ENCODE data around the gene NSUN7. TPM values are rescaled to one million over a fixed set of nuclear protein-coding genes. Genes with fewer than 3 reads are reported as not detected.
"Not testable (repeated sequence)": the region's sequence is repeated elsewhere in the genome, so short reads cannot be mapped to it uniquely, and the experiment has no call there.

NSUN7 gene
- total RNA-seq, 1 experiment from 2014 or later: not detected

DNA sequence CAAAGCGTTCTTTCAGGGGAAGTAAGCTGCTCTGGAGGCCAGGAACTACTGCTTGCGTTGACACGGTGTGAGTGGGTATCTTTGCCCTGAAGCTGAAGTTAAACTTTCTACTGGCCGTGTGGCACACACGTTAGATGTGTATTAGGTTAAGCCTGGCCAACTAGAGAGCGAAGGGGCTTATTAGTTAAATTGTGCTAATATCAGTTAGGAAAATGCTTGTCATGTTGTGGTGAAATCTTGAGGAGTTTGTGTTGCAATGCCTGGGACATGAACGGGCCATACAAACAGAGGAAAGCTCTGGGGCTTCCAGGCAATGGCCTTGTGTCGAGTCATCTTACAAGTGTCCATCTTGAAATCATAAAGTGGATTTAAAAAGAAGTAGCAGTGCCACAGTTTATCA lies 62.6 kb downstream of the NSUN7 start:
- Histone ChIP-seq H3K79me2 (ENCODE audit: low read length) (no peaks in the 10 kb centered on the region), H3K27me3 (ENCODE audit: low read length) (no peaks in the 10 kb centered on the region), H3K27ac (ENCODE audit: low read length) (no peak overlapping the region), H3K4me2 (ENCODE audit: low read depth, low read length, poor library complexity, severe bottlenecking) (no peak overlapping the region), H2AFZ (ENCODE audit: low read length) (no peak overlapping the region), H3K36me3 (ENCODE audit: insufficient read depth, low read length) (no peaks in the 10 kb centered on the region), H3K4me1 (ENCODE audit: low read length) (no peaks in the 10 kb centered on the region), H3K9me2 (replicated peaks; ENCODE audit: insufficient read depth, low read length) (no peaks in the 10 kb centered on the region), H3K4me3 (ENCODE audit: low read length) (no peak overlapping the region), H4K20me1 (ENCODE audit: insufficient read depth, low read depth, low read length) (no peaks in the 10 kb centered on the region), H3K9ac (ENCODE audit: low read length) (no peak overlapping the region), H3K9me3 (ENCODE audit: low read length) (no peaks in the 10 kb centered on the region)
- no peak for DNase-seq

DNA sequence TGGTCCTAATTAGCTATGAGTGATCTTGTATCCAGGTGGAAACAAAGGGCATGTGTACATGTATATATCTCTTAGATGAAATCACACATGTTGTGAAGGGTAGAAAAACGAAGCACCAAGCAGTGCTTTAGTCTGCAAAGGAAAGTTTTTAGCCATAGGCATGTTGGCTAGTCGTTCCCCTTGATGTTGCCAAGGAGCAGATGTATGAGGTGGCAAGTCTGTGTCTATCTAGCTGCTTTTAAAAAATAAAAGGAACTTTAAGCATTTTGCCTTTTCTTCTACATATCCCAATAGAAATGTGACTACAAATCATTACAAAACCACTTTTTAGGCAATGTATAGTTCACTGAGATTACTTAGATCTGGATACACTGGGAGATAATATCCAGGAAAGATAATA lies 63.1 kb downstream of the NSUN7 start:
- no peak for DNase-seq
- H3K9ac ChIP-seq (ENCODE audit: low read length): no peak overlapping the region
- no peak overlapping the region for H3K4me2 ChIP-seq (ENCODE audit: low read depth, low read length, poor library complexity, severe bottlenecking)
- H3K27ac ChIP-seq (ENCODE audit: low read length): no peak overlapping the region
- no peaks in the 10 kb centered on the region for H3K27me3 ChIP-seq (ENCODE audit: low read length)
- H3K4me3 ChIP-seq (ENCODE audit: low read length): no peak overlapping the region
- no peaks in the 10 kb centered on the region for H4K20me1 ChIP-seq (ENCODE audit: insufficient read depth, low read depth, low read length)
- no peaks in the 10 kb centered on the region for H3K9me2 ChIP-seq (replicated peaks; ENCODE audit: insufficient read depth, low read length)
- H3K36me3 ChIP-seq (ENCODE audit: insufficient read depth, low read length): no peaks in the 10 kb centered on the region
- no peaks in the 10 kb centered on the region for H3K4me1 ChIP-seq (ENCODE audit: low read length)
- no peaks in the 10 kb centered on the region for H3K9me3 ChIP-seq (ENCODE audit: low read length)
- H2AFZ ChIP-seq (ENCODE audit: low read length): no peak overlapping the region
- no peaks in the 10 kb centered on the region for H3K79me2 ChIP-seq (ENCODE audit: low read length)

DNA sequence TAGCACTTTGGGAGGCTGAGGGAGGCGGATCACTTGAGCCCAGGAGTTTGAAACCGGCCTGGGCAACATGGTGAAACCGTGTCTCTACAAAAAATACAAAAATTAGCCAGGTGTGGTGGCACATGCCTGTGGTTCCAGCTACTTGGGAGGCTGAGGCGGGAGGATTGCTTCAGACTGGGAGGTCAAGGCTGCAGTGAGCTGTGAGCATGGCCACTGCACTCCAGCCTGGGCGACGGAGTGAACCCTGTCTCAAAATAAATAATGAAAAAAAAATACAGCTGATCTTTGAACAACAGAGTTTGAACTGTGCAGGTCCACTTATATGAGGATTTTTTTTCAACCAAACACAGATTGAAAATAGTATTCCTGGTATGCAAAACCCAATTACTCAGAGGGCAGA lies 67.4 kb downstream of the NSUN7 start:
- H3K9me2 ChIP-seq (replicated peaks; ENCODE audit: insufficient read depth, low read length); DNase-seq; H3K4me1 ChIP-seq (ENCODE audit: low read length); H3K4me2 ChIP-seq (ENCODE audit: low read depth, low read length, poor library complexity, severe bottlenecking); H3K27me3 ChIP-seq (ENCODE audit: low read length); H3K27ac ChIP-seq (ENCODE audit: low read length); H3K36me3 ChIP-seq (ENCODE audit: insufficient read depth, low read length); H3K4me3 ChIP-seq (ENCODE audit: low read length); H2AFZ ChIP-seq (ENCODE audit: low read length); H4K20me1 ChIP-seq (ENCODE audit: insufficient read depth, low read depth, low read length); H3K9me3 ChIP-seq (ENCODE audit: low read length); H3K9ac ChIP-seq (ENCODE audit: low read length); H3K79me2 ChIP-seq (ENCODE audit: low read length): not testable (repeated sequence)

DNA sequence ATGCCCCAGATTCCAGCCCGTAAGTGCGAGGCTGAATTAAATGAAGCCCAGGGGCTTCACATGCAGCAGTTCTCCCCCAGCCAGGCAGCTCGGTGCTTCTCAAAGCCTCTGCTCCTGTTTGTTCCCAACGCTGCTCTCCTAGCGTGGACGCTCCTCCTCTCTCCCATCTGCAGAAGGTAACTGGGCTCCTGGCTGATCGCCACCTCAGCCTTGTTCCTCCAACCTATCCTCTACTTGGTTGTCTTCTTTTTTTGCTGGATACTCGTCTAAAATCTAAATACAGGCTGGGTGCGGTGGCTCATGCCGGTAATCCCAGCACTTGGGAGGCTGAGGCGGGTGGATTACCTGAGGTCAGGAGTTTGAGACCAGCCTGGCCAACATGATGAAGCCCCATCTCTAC lies 70.3 kb downstream of the NSUN7 start:
- Histone ChIP-seq H3K27me3 (ENCODE audit: low read length) (no peaks in the 10 kb centered on the region), H3K9ac (ENCODE audit: low read length) (no peak overlapping the region), H3K9me3 (ENCODE audit: low read length) (no peaks in the 10 kb centered on the region), H2AFZ (ENCODE audit: low read length) (no peak overlapping the region), H3K27ac (ENCODE audit: low read length) (no peak overlapping the region), H3K4me2 (ENCODE audit: low read depth, low read length, poor library complexity, severe bottlenecking) (no peak overlapping the region), H3K4me3 (ENCODE audit: low read length) (no peak overlapping the region), H4K20me1 (ENCODE audit: insufficient read depth, low read depth, low read length) (no peaks in the 10 kb centered on the region), H3K9me2 (replicated peaks; ENCODE audit: insufficient read depth, low read length) (no peaks in the 10 kb centered on the region), H3K79me2 (ENCODE audit: low read length) (no peaks in the 10 kb centered on the region), H3K36me3 (ENCODE audit: insufficient read depth, low read length) (no peaks in the 10 kb centered on the region), H3K4me1 (ENCODE audit: low read length) (peaks cover 2% of the 10 kb centered on the region; the same call in 1 of the 2 replicates)
- DNase-seq: no peak

GRCh38 chr4:40822420-40823166 lies 72.8 kb downstream of the NSUN7 start:
- H4K20me1 ChIP-seq (ENCODE audit: insufficient read depth, low read depth, low read length): no peaks in the 10 kb centered on the region
- no peak for DNase-seq

GRCh38 chr4:40825014-40825838 lies 75.5 kb downstream of the NSUN7 start:
- no peak overlapping the region for H3K9ac ChIP-seq (ENCODE audit: low read length)
- no peak overlapping the region for H2AFZ ChIP-seq (ENCODE audit: low read length)

More at GRCh38 chr4:40822420-40823166, 72.8 kb downstream of the NSUN7 start:
- Histone ChIP-seq H3K4me1 (ENCODE audit: low read length) (peaks cover 3% of the 10 kb centered on the region; the same call in 1 of the 2 replicates), H2AFZ (ENCODE audit: low read length) (no peak overlapping the region), H3K9me3 (ENCODE audit: low read length) (no peaks in the 10 kb centered on the region), H3K27me3 (ENCODE audit: low read length) (no peaks in the 10 kb centered on the region), H3K9me2 (replicated peaks; ENCODE audit: insufficient read depth, low read length) (no peaks in the 10 kb centered on the region), H3K36me3 (ENCODE audit: insufficient read depth, low read length) (no peaks in the 10 kb centered on the region), H3K27ac (ENCODE audit: low read length) (no peak overlapping the region), H3K9ac (ENCODE audit: low read length) (no peak overlapping the region), H3K4me2 (ENCODE audit: low read depth, low read length, poor library complexity, severe bottlenecking) (no peak overlapping the region), H3K79me2 (ENCODE audit: low read length) (no peaks in the 10 kb centered on the region), H3K4me3 (ENCODE audit: low read length) (no peak overlapping the region)

GRCh38 chr4:40826821-40827220 lies 77.1 kb downstream of the NSUN7 start:
- H3K79me2 ChIP-seq (ENCODE audit: low read length): no peaks in the 10 kb centered on the region
- no peaks in the 10 kb centered on the region for H3K9me3 ChIP-seq (ENCODE audit: low read length)
- H3K27me3 ChIP-seq (ENCODE audit: low read length): no peaks in the 10 kb centered on the region
- H3K9ac ChIP-seq (ENCODE audit: low read length): no peak overlapping the region
- no peak overlapping the region for H3K27ac ChIP-seq (ENCODE audit: low read length)
- DNase-seq: no peak
- no peaks in the 10 kb centered on the region for H4K20me1 ChIP-seq (ENCODE audit: insufficient read depth, low read depth, low read length)
- H3K36me3 ChIP-seq (ENCODE audit: insufficient read depth, low read length): no peaks in the 10 kb centered on the region
- peaks cover 3% of the 10 kb centered on the region; the same call in 1 of the 2 replicates for H3K4me1 ChIP-seq (ENCODE audit: low read length)
- no peak overlapping the region for H3K4me2 ChIP-seq (ENCODE audit: low read depth, low read length, poor library complexity, severe bottlenecking)
- H3K9me2 ChIP-seq (replicated peaks; ENCODE audit: insufficient read depth, low read length): no peaks in the 10 kb centered on the region
- H3K4me3 ChIP-seq (ENCODE audit: low read length): no peak overlapping the region
- H2AFZ ChIP-seq (ENCODE audit: low read length): no peak overlapping the region

More at GRCh38 chr4:40825014-40825838, 75.5 kb downstream of the NSUN7 start:
- no peaks in the 10 kb centered on the region for H3K27me3 ChIP-seq (ENCODE audit: low read length)
- H3K36me3 ChIP-seq (ENCODE audit: insufficient read depth, low read length): no peaks in the 10 kb centered on the region
- no peak overlapping the region for H3K27ac ChIP-seq (ENCODE audit: low read length)
- no peak overlapping the region for H3K4me2 ChIP-seq (ENCODE audit: low read depth, low read length, poor library complexity, severe bottlenecking)
- H3K4me3 ChIP-seq (ENCODE audit: low read length): no peak overlapping the region
- no peaks in the 10 kb centered on the region for H3K9me2 ChIP-seq (replicated peaks; ENCODE audit: insufficient read depth, low read length)
- no peaks in the 10 kb centered on the region for H4K20me1 ChIP-seq (ENCODE audit: insufficient read depth, low read depth, low read length)
- no peaks in the 10 kb centered on the region for H3K79me2 ChIP-seq (ENCODE audit: low read length)
- H3K9me3 ChIP-seq (ENCODE audit: low read length): no peaks in the 10 kb centered on the region
- DNase-seq: no peak
- peaks cover 3% of the 10 kb centered on the region; the same call in 1 of the 2 replicates for H3K4me1 ChIP-seq (ENCODE audit: low read length)

DNA sequence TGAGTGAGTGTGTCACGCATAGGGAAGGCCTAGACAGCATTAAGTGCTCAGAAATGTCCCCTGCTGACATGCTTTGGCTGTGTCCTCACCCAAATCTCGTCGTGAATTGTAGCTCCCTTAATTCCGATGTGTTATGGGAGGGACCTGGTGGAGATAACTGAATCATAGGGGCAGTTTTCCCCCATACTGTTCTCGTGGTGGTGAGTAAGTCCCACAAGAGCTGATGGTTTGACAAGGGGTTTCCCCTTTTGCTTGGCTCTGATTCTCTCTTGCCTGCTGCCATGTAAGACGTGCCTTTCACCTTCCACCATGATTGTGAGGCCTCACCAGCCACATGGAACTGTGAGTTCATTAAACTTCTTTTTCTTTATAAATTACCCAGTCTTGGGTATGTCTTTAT lies 78.0 kb downstream of the NSUN7 start:
- Histone ChIP-seq H3K9me2 (replicated peaks; ENCODE audit: insufficient read depth, low read length) (no peaks in the 10 kb centered on the region), H2AFZ (ENCODE audit: low read length) (no peak overlapping the region), H3K4me3 (ENCODE audit: low read length) (no peak overlapping the region), H3K27me3 (ENCODE audit: low read length) (no peaks in the 10 kb centered on the region), H3K9me3 (ENCODE audit: low read length) (no peaks in the 10 kb centered on the region), H3K4me2 (ENCODE audit: low read depth, low read length, poor library complexity, severe bottlenecking) (no peak overlapping the region), H3K27ac (ENCODE audit: low read length) (no peak overlapping the region), H3K9ac (ENCODE audit: low read length) (no peak overlapping the region), H3K36me3 (ENCODE audit: insufficient read depth, low read length) (no peaks in the 10 kb centered on the region), H4K20me1 (ENCODE audit: insufficient read depth, low read depth, low read length) (no peaks in the 10 kb centered on the region), H3K4me1 (ENCODE audit: low read length) (peaks cover 3% of the 10 kb centered on the region; the same call in 1 of the 2 replicates), H3K79me2 (ENCODE audit: low read length) (no peaks in the 10 kb centered on the region)
- DNase-seq: no peak
